SK-N-SH treated with all-trans-retinoic acid at 6 μM for 48 hours (cell line): ENCODE results near the gene TTC28.

Experiments used
- ARNTL ChIP-seq: fragments of 450-650 bp; formaldehyde crosslinking; IDR thresholded peaks from 2 replicates; pipeline ENCODE4 v1.5.0; 2020; ENCODE audit warnings: low read depth, mild to moderate bottlenecking, moderate library complexity, borderline replicate concordance
- PATZ1 ChIP-seq: fragments of 250-450 bp; sonication (Bioruptor Pico); IDR thresholded peaks from 2 replicates; pipeline ENCODE4 v1.8.0; 2020; ENCODE audit warnings: mild to moderate bottlenecking, moderate library complexity, borderline replicate concordance
- PPARA ChIP-seq: fragments of 250-450 bp; sonication (Bioruptor Pico); IDR thresholded peaks from 2 replicates; pipeline ENCODE4 v1.5.0; 2020; ENCODE audit warnings: mild to moderate bottlenecking, borderline replicate concordance
- SNAI2 ChIP-seq: fragments of 250-450 bp; sonication (Bioruptor Pico); IDR thresholded peaks from 2 replicates; pipeline ENCODE4 v1.5.0; 2020; ENCODE audit warnings: mild to moderate bottlenecking, moderate library complexity
- TSHZ2 ChIP-seq: fragments of 250-450 bp; sonication (Bioruptor Pico); IDR thresholded peaks from 2 replicates; pipeline ENCODE4 v1.5.0; 2020; ENCODE audit warnings: mild to moderate bottlenecking, moderate library complexity
- ZFP3 ChIP-seq: fragments of 250-450 bp; sonication (Bioruptor Pico); IDR thresholded peaks from 2 replicates; pipeline ENCODE4 v1.5.0; 2020; ENCODE audit warnings: mild to moderate bottlenecking, moderate library complexity
- ZFP30 ChIP-seq: fragments of 450-650 bp; formaldehyde crosslinking; IDR thresholded peaks from 2 replicates; pipeline ENCODE4 v1.5.0; 2022; ENCODE audit warnings: mild to moderate bottlenecking, moderate library complexity
- ZNF8 ChIP-seq: fragments of 450-650 bp; formaldehyde crosslinking; IDR thresholded peaks from 2 replicates; pipeline ENCODE4 v1.5.0; 2020; ENCODE audit warnings: mild to moderate bottlenecking, moderate library complexity

- no peak for TF ChIP-seq PATZ1 (CRISPR knock-in tag)
- TF ChIP-seq ARNTL: no peak
- no peak for TF ChIP-seq ZFP30 (CRISPR knock-in tag)
- TF ChIP-seq PPARA (CRISPR knock-in tag): no peak
- TF ChIP-seq SNAI2: no peak
- no peak for TF ChIP-seq TSHZ2
- no peak for TF ChIP-seq ZFP3 (CRISPR knock-in tag)
- no peak for TF ChIP-seq ZNF8 (CRISPR knock-in tag)
These were observed 532.2 kb downstream of the TTC28 start for GRCh38 chr22:28147401-28147800.
